ENCODE data around the gene KCNH3.

GRCh38 chr12:49502590-49502989 lies 36.2 kb upstream of the KCNH3 start:
- no peak for TF ChIP-seq CTCF (IDR thresholded peaks at IDR 0.05)
- TF ChIP-seq POLR2A (IDR thresholded peaks at IDR 0.05): no peak

All from Peyer's patch (tissue), 4 donors.